ENCODE measurements around the gene AMPD3. TPM values are rescaled to one million over a fixed set of nuclear protein-coding genes. Genes with fewer than 3 reads are reported as not detected.

The AMPD3 gene
- total and polyA plus RNA-seq, 2 donors (not counting 3 experiments of a cell fraction or from before 2014, with no cell fraction given) = 1.4 to 2.5 TPM

DNA sequence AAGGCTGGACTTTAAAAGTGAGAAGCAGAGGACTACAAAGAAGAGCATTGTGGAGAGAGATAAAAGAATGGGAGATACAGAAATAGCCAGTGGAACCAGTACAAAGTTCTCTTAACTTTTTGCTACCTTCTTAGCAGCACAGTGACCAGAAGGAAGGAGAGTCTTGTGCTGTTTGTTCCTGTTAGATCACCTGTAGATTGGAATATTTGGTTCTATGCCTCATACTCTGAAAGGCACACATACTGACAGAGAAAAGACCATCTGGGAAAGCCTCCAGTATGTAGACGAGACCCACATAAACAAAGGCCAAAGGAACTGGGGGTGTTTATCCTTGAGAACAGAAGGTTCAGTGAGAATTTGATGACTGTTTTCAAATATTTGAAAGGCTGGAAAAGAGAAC, 67.2 kb downstream of the AMPD3 start:
- FAIRE-seq = no peak
- peak; percentile 54 for DNase-seq (ENCODE audit: low read depth, low spot score)
- no peak overlapping the region for H3K9ac ChIP-seq (replicated peaks; ENCODE audit: extremely low read depth, insufficient read depth, low read length)
- intact Hi-C loops (cut with micrococcal nuclease) (no loop called here), dilution Hi-C loops (cut with MboI; ENCODE audit: extremely low pct_ligation_motif_present, low sequenced_read_pairs) (no loop called here)
- no peaks in the 10 kb centered on the region for H3K9me1 ChIP-seq (replicated peaks; ENCODE audit: control insufficient read depth, extremely low read depth, insufficient read depth, low read length)
- H3K27ac ChIP-seq (ENCODE audit: insufficient read depth, low read depth, low read length) = no peak overlapping the region
- no peaks in the 10 kb centered on the region for H3K9me3 ChIP-seq (replicated peaks; ENCODE audit: control insufficient read depth, insufficient read depth, low read length)
- TF ChIP-seq EZH2 (IDR thresholded peaks at IDR 0.05; ENCODE audit: borderline replicate concordance, low read depth, low read length, severe bottlenecking) = no peak
- no peak for TF ChIP-seq FOS (IDR thresholded peaks at IDR 0.05; ENCODE audit: borderline replicate concordance, insufficient read depth, low read length)
- TF ChIP-seq GATA2 (IDR thresholded peaks at IDR 0.05; ENCODE audit: insufficient read depth, insufficient read length, low read depth, low read length) = no peak
- no peak for TF ChIP-seq MYC (IDR thresholded peaks at IDR 0.05; ENCODE audit: low read depth, low read length)
- TF ChIP-seq JUN (IDR thresholded peaks at IDR 0.05; ENCODE audit: borderline replicate concordance, insufficient read depth, insufficient read length, low read depth) = no peak
- TF ChIP-seq, protein P1, sequence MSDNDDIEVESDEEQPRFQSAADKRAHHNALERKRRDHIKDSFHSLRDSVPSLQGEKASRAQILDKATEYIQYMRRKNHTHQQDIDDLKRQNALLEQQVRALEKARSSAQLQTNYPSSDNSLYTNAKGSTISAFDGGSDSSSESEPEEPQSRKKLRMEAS (IDR thresholded peaks at IDR 0.05; ENCODE audit: insufficient read depth, insufficient read length) = no peak
- no peak for TF ChIP-seq POLR2AphosphoS5 (IDR thresholded peaks at IDR 0.05; ENCODE audit: insufficient read depth, low read depth, low read length)
- H4K20me1 ChIP-seq (replicated peaks; ENCODE audit: control insufficient read depth, extremely low read depth, insufficient read depth, low read length) = no peaks in the 10 kb centered on the region
- no peaks in the 10 kb centered on the region for H3K79me2 ChIP-seq (ENCODE audit: control insufficient read depth, insufficient read depth, low read length)
- H2AFZ ChIP-seq (ENCODE audit: low read depth, low read length) = no peak overlapping the region
- no peaks in the 10 kb centered on the region for H3K27me3 ChIP-seq (ENCODE audit: control insufficient read depth in 2 of 2, insufficient read depth in 2 of 2, low read length in 2 of 2)
- POLR2A ChIA-PET = no interaction called here
- H3K4me3 ChIP-seq (replicated peaks in 1 of 3; ENCODE audit: insufficient read depth in 1 of 3, low read depth in 1 of 3, low read length in 3 of 3) = no peak overlapping the region
- H3K36me3 ChIP-seq (ENCODE audit: control insufficient read depth in 2 of 2, extremely low read depth in 1 of 2, insufficient read depth in 2 of 2, low read length in 2 of 2) = peaks cover 0 to 5% of the 10 kb centered on the region in 2 experiments
- no TSS peak for BruUV-seq (replicated peaks)
- CTCF ChIA-PET = no interaction called here
- H3K4me2 ChIP-seq (ENCODE audit: insufficient read depth, low read length) = no peak overlapping the region
- peaks cover 50% of the 10 kb centered on the region for H3K4me1 ChIP-seq (ENCODE audit: control insufficient read depth, extremely low read depth, insufficient read depth, low read length)

DNA sequence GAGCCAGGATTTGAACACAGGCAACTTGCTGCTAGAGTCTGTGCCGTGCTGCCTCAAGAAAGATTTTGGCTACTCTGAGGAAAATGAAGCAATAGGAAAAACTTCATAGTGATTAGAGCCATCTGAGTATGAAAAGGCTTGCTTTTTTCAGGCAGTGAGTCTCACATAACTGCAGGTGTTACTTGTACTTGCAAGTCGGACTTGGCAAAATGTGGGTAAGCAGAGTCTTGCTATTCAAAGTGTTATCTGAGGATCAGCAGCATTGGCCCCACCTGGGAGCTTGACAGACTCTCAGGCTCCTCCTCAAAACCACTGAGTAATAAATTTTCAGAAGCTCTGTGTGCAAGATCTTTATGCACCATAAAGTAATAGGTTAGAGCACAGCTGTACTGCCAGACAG, 67.9 kb downstream of the AMPD3 start:
- DNase-seq (ENCODE audit: low read depth, low spot score) (peak; percentile 25), FAIRE-seq (no peak)
- Histone ChIP-seq H3K9me3 (replicated peaks; ENCODE audit: control insufficient read depth, insufficient read depth, low read length) (no peaks in the 10 kb centered on the region), H3K4me2 (ENCODE audit: insufficient read depth, low read length) (no peak overlapping the region), H3K27ac (ENCODE audit: insufficient read depth, low read depth, low read length) (no peak overlapping the region), H4K20me1 (replicated peaks; ENCODE audit: control insufficient read depth, extremely low read depth, insufficient read depth, low read length) (no peaks in the 10 kb centered on the region), H3K27me3 (ENCODE audit: control insufficient read depth in 2 of 2, insufficient read depth in 2 of 2, low read length in 2 of 2) (no peaks in the 10 kb centered on the region), H3K4me1 (ENCODE audit: control insufficient read depth, extremely low read depth, insufficient read depth, low read length) (peaks cover 56% of the 10 kb centered on the region), H3K9me1 (replicated peaks; ENCODE audit: control insufficient read depth, extremely low read depth, insufficient read depth, low read length) (no peaks in the 10 kb centered on the region), H3K9ac (replicated peaks; ENCODE audit: extremely low read depth, insufficient read depth, low read length) (no peak overlapping the region), H2AFZ (ENCODE audit: low read depth, low read length) (no peak overlapping the region), H3K36me3 (ENCODE audit: control insufficient read depth in 2 of 2, extremely low read depth in 1 of 2, insufficient read depth in 2 of 2, low read length in 2 of 2) (peaks cover 0 to 5% of the 10 kb centered on the region in 2 experiments), H3K79me2 (ENCODE audit: control insufficient read depth, insufficient read depth, low read length) (no peaks in the 10 kb centered on the region), H3K4me3 (replicated peaks in 1 of 3; ENCODE audit: insufficient read depth in 1 of 3, low read depth in 1 of 3, low read length in 3 of 3) (no peak overlapping the region)
- intact Hi-C loops (cut with micrococcal nuclease) (no loop called here), dilution Hi-C loops (cut with MboI; ENCODE audit: extremely low pct_ligation_motif_present, low sequenced_read_pairs) (no loop called here)
- ChIA-PET POLR2A (no interaction called here), CTCF (interaction anchor here (1.2 kb wide), 2 partner anchors 8 to 18 kb away, joined by 3 read pairs; partner anchors contain the start of gene RNF141)
- BruUV-seq (replicated peaks) = no TSS peak
- TF ChIP-seq, protein P2, sequence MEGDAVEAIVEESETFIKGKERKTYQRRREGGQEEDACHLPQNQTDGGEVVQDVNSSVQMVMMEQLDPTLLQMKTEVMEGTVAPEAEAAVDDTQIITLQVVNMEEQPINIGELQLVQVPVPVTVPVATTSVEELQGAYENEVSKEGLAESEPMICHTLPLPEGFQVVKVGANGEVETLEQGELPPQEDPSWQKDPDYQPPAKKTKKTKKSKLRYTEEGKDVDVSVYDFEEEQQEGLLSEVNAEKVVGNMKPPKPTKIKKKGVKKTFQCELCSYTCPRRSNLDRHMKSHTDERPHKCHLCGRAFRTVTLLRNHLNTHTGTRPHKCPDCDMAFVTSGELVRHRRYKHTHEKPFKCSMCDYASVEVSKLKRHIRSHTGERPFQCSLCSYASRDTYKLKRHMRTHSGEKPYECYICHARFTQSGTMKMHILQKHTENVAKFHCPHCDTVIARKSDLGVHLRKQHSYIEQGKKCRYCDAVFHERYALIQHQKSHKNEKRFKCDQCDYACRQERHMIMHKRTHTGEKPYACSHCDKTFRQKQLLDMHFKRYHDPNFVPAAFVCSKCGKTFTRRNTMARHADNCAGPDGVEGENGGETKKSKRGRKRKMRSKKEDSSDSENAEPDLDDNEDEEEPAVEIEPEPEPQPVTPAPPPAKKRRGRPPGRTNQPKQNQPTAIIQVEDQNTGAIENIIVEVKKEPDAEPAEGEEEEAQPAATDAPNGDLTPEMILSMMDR (IDR thresholded peaks at IDR 0.05; ENCODE audit: extremely low read depth in 1 of 2, insufficient read depth in 1 of 2, low read depth in 1 of 2, low read length in 2 of 2) = no peak
- TF ChIP-seq JUN (IDR thresholded peaks at IDR 0.05; ENCODE audit: borderline replicate concordance, insufficient read depth, insufficient read length, low read depth) = no peak
- TF ChIP-seq, protein P1 (IDR thresholded peaks at IDR 0.05; ENCODE audit: insufficient read depth, insufficient read length) = no peak
- no peak for TF ChIP-seq EZH2 (IDR thresholded peaks at IDR 0.05; ENCODE audit: borderline replicate concordance, low read depth, low read length, severe bottlenecking)
- TF ChIP-seq POLR2A (IDR thresholded peaks at IDR 0.05; ENCODE audit: low read depth, low read length) = no peak
- TF ChIP-seq FOS (IDR thresholded peaks at IDR 0.05; ENCODE audit: borderline replicate concordance, insufficient read depth, low read length) = no peak
- TF ChIP-seq POLR2AphosphoS5 (IDR thresholded peaks at IDR 0.05; ENCODE audit: insufficient read depth, low read depth, low read length) = no peak
- no peak for TF ChIP-seq MYC (IDR thresholded peaks at IDR 0.05; ENCODE audit: low read depth, low read length)
- TF ChIP-seq GATA2 (IDR thresholded peaks at IDR 0.05; ENCODE audit: insufficient read depth, insufficient read length, low read depth, low read length) = no peak

All from endothelial cell of umbilical vein (primary cell).